K562 (cell line): Measurements from ENCODE around the gene KRTAP10-8. TPM values are rescaled to one million over a fixed set of nuclear protein-coding genes. Genes with fewer than 3 reads are reported as not detected.

Experiments
- ATAC-seq: fragments of 200-7000 bp; cut with Tn5 transposase; 3 replicates; pipeline ENCODE4 v1.9.1; 2020; ENCODE audit warnings: moderate library complexity
- BruUV-seq: library from RNA; stranded (reverse); fragments of 400-500 nt; replicated peaks from 2 replicates; lab custom pipeline; 2021; lab: Mats Ljungman, UMichigan
- CTCF ChIA-PET: fragments of 300-600 bp; formaldehyde crosslinking; extraction: SDS; loops from one replicate; lab custom pipeline; 2021; ENCODE audit warnings: low intra/inter-chr PET ratio; lab: Yijun Ruan, JAX
- POLR2A ChIA-PET: fragments of 300-600, 350-650 bp; sonication (Branson Sonifier 250); formaldehyde crosslinking; extraction: SDS; loops from one replicate; lab custom pipeline; 2021; ENCODE audit warnings: antibody characterized with exemption, inconsistent platforms; lab: Yijun Ruan, JAX
- DNase-seq, 4 experiments: peaks; one replicate each; pipeline versions ENCODE4 v3.0.0 to v3.0.0-alpha.2; 2011 to 2018; ENCODE audit warnings: low spot score in 3 of 4, mixed read lengths in 3 of 4; ENCODE audit errors: extremely low read depth in 1 of 4
- FAIRE-seq: peaks from 2 replicates; lab custom pipeline; 2011; peaks lifted over from hg19 to GRCh38; lab: Jason Lieb, UNC
- H2AFZ ChIP-seq: 2 replicates; pipeline ENCODE4 v1.6.0; 2011; ENCODE audit warnings: low read depth, low read length, control low read depth, inconsistent platforms
- H3K27ac ChIP-seq: fragments of 200-600 bp; 3 replicates; pipeline ENCODE4 v1.8.0; 2011; ENCODE audit warnings: low read depth, mild to moderate bottlenecking, control low read depth, inconsistent platforms, low read length, moderate library complexity, mixed read lengths; ENCODE audit errors: extremely low read depth
- H3K27me3 ChIP-seq, 2 experiments: fragments of 300-600 bp in 1 of 2; 2 replicates in 1 of 2; 3 replicates in 1 of 2; pipeline versions ENCODE4 v1.6.0 to v1.8.0; 2011; ENCODE audit warnings: inconsistent platforms in 2 of 2, low read length in 2 of 2, mild to moderate bottlenecking in 1 of 2, mixed read lengths in 1 of 2, moderate library complexity in 1 of 2; ENCODE audit not compliant: control insufficient read depth in 2 of 2, insufficient read depth in 2 of 2
- H3K36me3 ChIP-seq: fragments of 300-600 bp; 3 replicates; pipeline ENCODE4 v1.8.0; 2011; ENCODE audit warnings: mild to moderate bottlenecking, low read length, inconsistent platforms; ENCODE audit not compliant: control insufficient read depth, insufficient read depth
- H3K4me1 ChIP-seq, 2 experiments: fragments of 200-600 bp in 1 of 2; replicated peaks in 1 of 2; 2 replicates in 1 of 2; 3 replicates in 1 of 2; pipeline versions ENCODE4 v1.5.1 to v1.8.0; 2011; ENCODE audit warnings: inconsistent platforms in 2 of 2, low read length in 2 of 2, mild to moderate bottlenecking in 1 of 2, mixed read lengths in 1 of 2, moderate library complexity in 1 of 2; ENCODE audit not compliant: control insufficient read depth in 2 of 2, insufficient read depth in 2 of 2
- H3K4me2 ChIP-seq: 2 replicates; pipeline ENCODE4 v1.6.1; 2011; ENCODE audit warnings: low read length, control low read depth, inconsistent platforms, mixed read lengths; ENCODE audit not compliant: insufficient read depth
- H3K4me3 ChIP-seq: fragments of 200-600 bp; sonication (generic), shearing (Covaris generic); 2 replicates; pipeline ENCODE4 v1.5.1; 2016; ENCODE audit warnings: control low read depth, inconsistent platforms
- H3K79me2 ChIP-seq: fragments of 200-600 bp; 3 replicates; pipeline ENCODE4 v1.8.0; 2011; ENCODE audit warnings: low read length, inconsistent platforms; ENCODE audit not compliant: control insufficient read depth, insufficient read depth
- H3K9ac ChIP-seq, 2 experiments: 2 replicates each; pipeline versions ENCODE4 v1.6.0 to v1.6.1; 2011; ENCODE audit warnings: low read depth in 2 of 2, low read length in 2 of 2, control low read depth in 1 of 2, inconsistent platforms in 1 of 2, mild to moderate bottlenecking in 1 of 2, mixed read lengths in 1 of 2; ENCODE audit not compliant: insufficient read depth in 1 of 2
- H3K9me1 ChIP-seq: one replicate; pipeline ENCODE4 v1.6.0; 2011; ENCODE audit warnings: inconsistent platforms, mild to moderate bottlenecking, low read length, moderate library complexity; ENCODE audit not compliant: control insufficient read depth, insufficient read depth
- H3K9me3 ChIP-seq: replicated peaks from 2 replicates; pipeline ENCODE4 v1.5.1; 2011; ENCODE audit warnings: low read depth, low read length, inconsistent platforms; ENCODE audit not compliant: control insufficient read depth, insufficient read depth
- H4K20me1 ChIP-seq: replicated peaks from 2 replicates; pipeline ENCODE4 v1.6.1; 2011; ENCODE audit warnings: low read length, inconsistent platforms, mixed read lengths; ENCODE audit not compliant: control insufficient read depth, insufficient read depth
- ATF1 ChIP-seq, 2 experiments: fragments of 450-650 bp in 1 of 2; IDR thresholded peaks; 2 replicates each; pipeline ENCODE4 v1.6.1; 2016; ENCODE audit warnings: missing compliant biosample characterization in 1 of 2, missing genetic modification characterization in 1 of 2
- HDAC8 ChIP-seq: fragments of 450-650 bp; IDR thresholded peaks from 2 replicates; pipeline ENCODE4 v1.6.1; 2016; ENCODE audit warnings: mild to moderate bottlenecking, missing genetic modification characterization, moderate library complexity, missing compliant biosample characterization
- PML ChIP-seq: IDR thresholded peaks from 2 replicates; pipeline ENCODE4 v1.6.1; 2012; ENCODE audit warnings: low read length, inconsistent platforms
- RBBP5 ChIP-seq: fragments of 200-600 bp; sonication (generic); IDR thresholded peaks from 2 replicates; pipeline ENCODE4 v1.6.1; 2012; ENCODE audit warnings: borderline replicate concordance, mild to moderate bottlenecking, low read length, control low read depth, inconsistent platforms; ENCODE audit not compliant: insufficient read depth, poor library complexity, severe bottlenecking
- SAP30 ChIP-seq: fragments of 200-600 bp; sonication (generic); IDR thresholded peaks from 2 replicates; pipeline ENCODE4 v1.6.1; 2012; ENCODE audit warnings: borderline replicate concordance, low read depth, mild to moderate bottlenecking, moderate library complexity, low read length, control low read depth, inconsistent platforms; ENCODE audit not compliant: insufficient read depth, poor library complexity, severe bottlenecking
- U2AF2 ChIP-seq: fragments of 200-400 bp; formaldehyde crosslinking; optimal IDR thresholded peaks from 2 replicates; pipeline ENCODE3; 2017; ENCODE audit warnings: low read depth, mild to moderate bottlenecking, low read length
- ZNF507 ChIP-seq: conservative IDR thresholded peaks from 2 replicates; pipeline ENCODE4 v1.6.1; 2017; ENCODE audit warnings: missing genetic modification characterization, missing compliant biosample characterization
- WGBS: fragments of 100-300 bp; shearing (Covaris generic); methylation state at CpG from one replicate; pipeline ENCODE4 v1.1.6; 2016; ENCODE audit warnings: low coverage, mixed read lengths; ENCODE audit not compliant: insufficient coverage; ENCODE audit errors: missing lambda C conversion rate; 5-methylcytosine and 5-hydroxymethylcytosine counted together
- in situ Hi-C: fragments of 300-500 bp; cut with MboI; formaldehyde crosslinking; loops from 4 replicates; pipeline ENCODE4 v1.15.0; 2018; ENCODE audit warnings: inconsistent platforms, mixed read lengths
- intact Hi-C: fragments of 100-400 bp; cut with micrococcal nuclease; formaldehyde crosslinking; loops from 2 replicates; pipeline ENCODE4 v1.14.2; 2022
- polyA plus RNA-seq, 8 experiments: library from polyadenylated mRNA; depleted of rRNA in 4 of 8; stranded (reverse) in 5 of 8; unstranded in 3 of 8; fragments of >200 nt; fragmentation: Nextera tagmentation in 2 of 8; fragmentation: Illumina TruSeq in 1 of 8; extraction: Ambion mirVana in 2 of 8; extraction: Trizol in 1 of 8; gene quantifications; 2 replicates each; pipeline versions ENCODE4 v1.2.1 to v1.2.3, GENCODE V29; 2011 to 2014; ENCODE audit warnings: inconsistent platforms in 1 of 8, missing spikeins in 1 of 8
- total RNA-seq, 7 experiments: library from RNA; depleted of rRNA in 6 of 7; stranded (reverse); fragments of >200 nt in 6 of 7; fragmentation: Illumina TruSeq in 2 of 7; extraction: Trizol in 2 of 7; gene quantifications; 2 replicates each; pipeline versions ENCODE4 v1.2.1 to v1.2.3, GENCODE V29; 2011 to 2021; ENCODE audit warnings: low replicate concordance in 1 of 7
- TF ChIP-seq, protein P1 (sequence below): fragments of 250-450 bp; sonication (Bioruptor Pico); IDR thresholded peaks from 2 replicates; pipeline ENCODE4 v1.8.0; 2021; ENCODE audit warnings: moderate library complexity, mild to moderate bottlenecking, inconsistent platforms
- TF ChIP-seq, protein P2 (sequence below), 2 experiments: IDR thresholded peaks; 2 replicates each; pipeline ENCODE4 v1.6.1; 2012; ENCODE audit warnings: improper control_type of control experiment in 2 of 2, low read depth in 2 of 2, low read length in 2 of 2, borderline replicate concordance in 1 of 2
- TF ChIP-seq, protein P3 (sequence below): fragments of 450-650 bp; formaldehyde crosslinking; IDR thresholded peaks from 2 replicates; pipeline ENCODE4 v1.4.0; 2020; ENCODE audit warnings: mild to moderate bottlenecking, mixed read lengths

Gene KRTAP10-8
- total and polyA plus RNA-seq, 9 of the 15 experiments (the other 6 are each of a cell fraction or from before 2014, with no cell fraction given): not detected

DNA sequence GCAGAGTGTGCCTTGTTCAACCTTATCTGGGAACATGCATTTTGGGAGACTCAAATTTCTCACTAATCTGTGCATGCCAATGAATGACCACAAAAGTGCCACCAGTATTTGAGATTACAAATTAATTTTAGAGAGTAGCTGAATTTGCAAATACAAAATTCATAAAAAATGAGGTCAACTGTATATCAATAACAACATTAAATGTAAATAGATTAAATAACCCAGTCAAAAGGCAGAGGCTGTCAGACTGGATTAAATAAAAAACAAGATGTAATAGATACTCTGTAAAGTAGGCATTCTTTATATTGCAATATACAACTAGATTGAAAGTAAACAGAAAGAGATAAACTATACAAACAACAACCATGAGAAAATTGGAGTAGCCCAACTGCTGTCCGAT lies 47.8 kb upstream of the KRTAP10-8 start:
- peaks cover 0 to 10% of the 10 kb centered on the region in 2 experiments; a peak in 1 of 5 replicates for H3K4me1 ChIP-seq
- DNase-seq: no peak
- POLR2A ChIA-PET: no interaction called here
- no peak overlapping the region for H3K4me3 ChIP-seq
- H3K4me2 ChIP-seq: no peak overlapping the region
- TF ChIP-seq ATF1 (CRISPR knock-in tag; IDR thresholded peaks at IDR 0.05) (no peak), ATF1 (tag; IDR thresholded peaks at IDR 0.05) (no peak), ZNF507 (peak; percentile 95), PML (no peak)
- TF ChIP-seq, all 486 proteins: peak for 1
- H2AFZ ChIP-seq: no peak overlapping the region
- H3K79me2 ChIP-seq: no peaks in the 10 kb centered on the region
- intact Hi-C loops: no loop called here
- CTCF ChIA-PET: no interaction called here
- no peaks in the 10 kb centered on the region for H3K9me3 ChIP-seq
- ATAC-seq (no peak), FAIRE-seq (no peak)
- BruUV-seq: no TSS peak
- H3K27me3 ChIP-seq: no peaks in the 10 kb centered on the region
- no peaks in the 10 kb centered on the region for H3K9me1 ChIP-seq
- WGBS: 4% methylated on average over 1 of the region's 1 CpG
- no peak overlapping the region for H3K9ac ChIP-seq
- no peaks in the 10 kb centered on the region for H4K20me1 ChIP-seq
- H3K27ac ChIP-seq: no peak overlapping the region
- H3K36me3 ChIP-seq: no peaks in the 10 kb centered on the region
- in situ Hi-C loops: no loop called here

DNA sequence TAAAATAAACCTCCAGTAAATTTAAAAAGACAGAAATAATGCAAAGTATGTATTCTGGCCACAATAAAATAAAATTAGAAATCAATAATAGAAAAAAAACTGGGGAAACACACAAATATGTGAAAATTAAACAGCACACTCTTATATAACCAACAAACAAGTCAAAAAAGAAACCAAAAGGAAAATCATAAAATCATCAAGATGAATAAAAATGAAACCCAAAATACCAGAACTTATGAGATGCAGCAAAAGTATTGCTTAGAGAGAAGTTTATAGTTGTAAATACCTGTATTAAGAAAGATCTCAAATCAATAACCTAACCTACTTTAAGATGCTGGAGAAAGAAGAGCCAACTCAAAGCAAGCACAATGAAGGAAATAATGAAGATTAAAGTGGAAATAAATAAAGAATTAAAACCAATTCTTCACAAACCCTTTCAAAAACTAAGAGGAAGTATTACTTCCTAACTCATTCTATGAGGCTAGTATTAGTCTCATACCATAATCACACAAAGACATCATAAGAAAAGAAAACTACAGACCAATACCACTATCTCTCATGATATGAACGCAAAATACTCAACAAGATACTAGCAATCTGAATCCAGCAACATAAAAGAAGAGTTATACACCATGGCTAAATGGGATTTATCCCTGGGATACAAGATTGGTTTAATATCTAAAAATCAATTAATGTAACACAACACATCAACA lies 46.8 kb upstream of the KRTAP10-8 start:
- 4% methylated on average over 1 of the region's 1 CpG for WGBS
- FAIRE-seq: no peak
- no peaks in the 10 kb centered on the region for H4K20me1 ChIP-seq
- peaks cover 0 to 2% of the 10 kb centered on the region in 2 experiments; a peak in 1 of 5 replicates for H3K27me3 ChIP-seq
- H3K79me2 ChIP-seq: no peaks in the 10 kb centered on the region
- CTCF ChIA-PET: no interaction called here
- H3K4me1 ChIP-seq: peaks cover 0 to 13% of the 10 kb centered on the region in 2 experiments; a peak in 1 of 5 replicates
- no TSS peak for BruUV-seq
- H3K36me3 ChIP-seq: no peaks in the 10 kb centered on the region
- H3K9me1 ChIP-seq: no peaks in the 10 kb centered on the region
- no peak overlapping the region for H3K4me3 ChIP-seq
- H2AFZ ChIP-seq: no peak overlapping the region
- H3K4me2 ChIP-seq: no peak overlapping the region
- DNase-seq: no peak
- POLR2A ChIA-PET: no interaction called here
- H3K9ac ChIP-seq: no peak overlapping the region
- no peak overlapping the region for H3K27ac ChIP-seq
- no peaks in the 10 kb centered on the region for H3K9me3 ChIP-seq
- ATAC-seq: no peak
- intact Hi-C loops: no loop called here
- in situ Hi-C loops: no loop called here
- TF ChIP-seq U2AF2: no peak
- TF ChIP-seq, protein P1, sequence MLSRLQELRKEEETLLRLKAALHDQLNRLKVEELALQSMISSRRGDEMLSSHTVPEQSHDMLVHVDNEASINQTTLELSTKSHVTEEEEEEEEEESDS (CRISPR knock-in tag): no peak
- TF ChIP-seq SAP30: no peak
- TF ChIP-seq, protein P2, sequence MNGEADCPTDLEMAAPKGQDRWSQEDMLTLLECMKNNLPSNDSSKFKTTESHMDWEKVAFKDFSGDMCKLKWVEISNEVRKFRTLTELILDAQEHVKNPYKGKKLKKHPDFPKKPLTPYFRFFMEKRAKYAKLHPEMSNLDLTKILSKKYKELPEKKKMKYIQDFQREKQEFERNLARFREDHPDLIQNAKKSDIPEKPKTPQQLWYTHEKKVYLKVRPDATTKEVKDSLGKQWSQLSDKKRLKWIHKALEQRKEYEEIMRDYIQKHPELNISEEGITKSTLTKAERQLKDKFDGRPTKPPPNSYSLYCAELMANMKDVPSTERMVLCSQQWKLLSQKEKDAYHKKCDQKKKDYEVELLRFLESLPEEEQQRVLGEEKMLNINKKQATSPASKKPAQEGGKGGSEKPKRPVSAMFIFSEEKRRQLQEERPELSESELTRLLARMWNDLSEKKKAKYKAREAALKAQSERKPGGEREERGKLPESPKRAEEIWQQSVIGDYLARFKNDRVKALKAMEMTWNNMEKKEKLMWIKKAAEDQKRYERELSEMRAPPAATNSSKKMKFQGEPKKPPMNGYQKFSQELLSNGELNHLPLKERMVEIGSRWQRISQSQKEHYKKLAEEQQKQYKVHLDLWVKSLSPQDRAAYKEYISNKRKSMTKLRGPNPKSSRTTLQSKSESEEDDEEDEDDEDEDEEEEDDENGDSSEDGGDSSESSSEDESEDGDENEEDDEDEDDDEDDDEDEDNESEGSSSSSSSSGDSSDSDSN (IDR thresholded peaks at IDR 0.05; ENCODE audit: borderline replicate concordance in 1 of 2, low read depth in 2 of 2, low read length in 2 of 2): no peak
- TF ChIP-seq RBBP5: no peak
- no peak for TF ChIP-seq HDAC8
- TF ChIP-seq, protein P3, sequence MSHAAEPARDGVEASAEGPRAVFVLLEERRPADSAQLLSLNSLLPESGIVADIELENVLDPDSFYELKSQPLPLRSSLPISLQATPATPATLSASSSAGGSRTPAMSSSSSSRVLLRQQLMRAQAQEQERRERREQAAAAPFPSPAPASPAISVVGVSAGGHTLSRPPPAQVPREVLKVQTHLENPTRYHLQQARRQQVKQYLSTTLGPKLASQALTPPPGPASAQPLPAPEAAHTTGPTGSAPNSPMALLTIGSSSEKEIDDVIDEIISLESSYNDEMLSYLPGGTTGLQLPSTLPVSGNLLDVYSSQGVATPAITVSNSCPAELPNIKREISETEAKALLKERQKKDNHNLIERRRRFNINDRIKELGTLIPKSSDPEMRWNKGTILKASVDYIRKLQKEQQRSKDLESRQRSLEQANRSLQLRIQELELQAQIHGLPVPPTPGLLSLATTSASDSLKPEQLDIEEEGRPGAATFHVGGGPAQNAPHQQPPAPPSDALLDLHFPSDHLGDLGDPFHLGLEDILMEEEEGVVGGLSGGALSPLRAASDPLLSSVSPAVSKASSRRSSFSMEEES (CRISPR knock-in tag): no peak
